Activated CD8-positive, alpha-beta memory T cell treated with anti-CD3 and anti-CD28 coated beads for 1 hour (primary cell): ENCODE results near the gene APOC3.

Source experiments
- DNase-seq, 2 donors: peaks; one replicate each; pipeline ENCODE4 v3.0.0-alpha.2; 2020; ENCODE audit warnings: low read depth in 1 of 2; ENCODE audit errors: extremely low read depth in 1 of 2

The APOC3 gene

GRCh38 chr11:116869610-116870009 lies 39.9 kb downstream of the APOC3 start:
- DNase-seq = no peak

GRCh38 chr11:116870054-116870453 lies 40.3 kb downstream of the APOC3 start:
- DNase-seq = no peak

- no peak for DNase-seq
Observed at GRCh38 chr11:116871248-116871647, 41.5 kb downstream of the APOC3 start.

- no peak for DNase-seq
Observed at GRCh38 chr11:116873381-116873780, 43.7 kb downstream of the APOC3 start.

- no peak for DNase-seq
Observed at GRCh38 chr11:116874251-116874650, 44.5 kb downstream of the APOC3 start.

- no peak for DNase-seq
Observed at GRCh38 chr11:116875194-116875593, 45.5 kb downstream of the APOC3 start.

GRCh38 chr11:116876656-116877055 lies 46.9 kb downstream of the APOC3 start:
- no peak for DNase-seq

GRCh38 chr11:116879800-116880625 lies 50.3 kb downstream of the APOC3 start:
- DNase-seq = no peak

GRCh38 chr11:116881143-116881542 lies 51.4 kb downstream of the APOC3 start:
- DNase-seq = no peak

- no peak for DNase-seq
Observed at GRCh38 chr11:116882386-116882785, 52.7 kb downstream of the APOC3 start.
